Right cardiac atrium (tissue), 5 donors: Measurements from ENCODE around the gene UGGT2. TPM values are rescaled to one million over a fixed set of nuclear protein-coding genes. Genes with fewer than 3 reads are reported as not detected.

ENCODE experiments used
- ATAC-seq, 2 donors: fragments of 200-7000 bp; cut with Tn5 transposase; one replicate each; pipeline versions ENCODE4 v1.8.0 to v1.9.1; 2020; ENCODE audit warnings: moderate library complexity in 2 of 2, mild to moderate bottlenecking in 1 of 2
- DNase-seq, 3 donors: peaks; one replicate each; pipeline ENCODE4 v3.0.0-alpha.2; 2020
- H3K27ac ChIP-seq: one replicate; pipeline ENCODE4 v1.5.1; 2013; ENCODE audit warnings: mild to moderate bottlenecking, low read length, control low read depth, moderate library complexity
- H3K27me3 ChIP-seq: one replicate; pipeline ENCODE4 v1.6.1; 2013; ENCODE audit not compliant: control insufficient read depth, insufficient read depth
- H3K4me1 ChIP-seq: one replicate; pipeline ENCODE4 v1.6.1; 2013; ENCODE audit warnings: low read length; ENCODE audit not compliant: control insufficient read depth, insufficient read depth
- H3K4me3 ChIP-seq: one replicate; pipeline ENCODE4 v1.5.1; 2013; ENCODE audit warnings: low read length, control low read depth
- H3K9me3 ChIP-seq: one replicate; pipeline ENCODE4 v1.6.1; 2013; ENCODE audit warnings: low read length; ENCODE audit not compliant: control insufficient read depth
- WGBS: extraction: QIAGEN DNeasy Blood & Tissue Kit; methylation state at CpG from one replicate; pipeline ENCODE4 v1.1.7; 2013; 5-methylcytosine and 5-hydroxymethylcytosine counted together
- intact Hi-C, 4 donors: fragments of 100-400 bp; cut with DNase I; formaldehyde crosslinking; loops; one replicate each; pipeline versions ENCODE4 v1.11.0 to v1.14.0; 2022 to 2023
- polyA plus RNA-seq: library from polyadenylated mRNA; stranded (reverse); fragments of 200-250 nt; gene quantifications from one replicate; pipeline ENCODE4 v1.2.3, GENCODE V29; 2013
- total RNA-seq, 4 donors: library from RNA; stranded (reverse); fragmentation: NEBNext Ultra II Directional; extraction: Animal tissue kit (Norgen Biotek cat#: 25700); gene quantifications; one replicate each; pipeline ENCODE4 v1.2.1, GENCODE V29; 2021
- donor health status: healthy with polysubstance abuse.
- donor health status: DM: no; HTN: yes; CAD: no.
- donor health status: DM: no; HTN: no; CAD: no.
- donor health status: DM: no; HTN: yes; CAD: no; lungs with severe emphysema.
- donor health status: DM: yes; HTN: yes; CAD: no.

UGGT2 gene
- total and polyA plus RNA-seq, 5 donors: 7.6 to 33.4 (median 20.9) TPM

GRCh38 chr13:95834134-95834765 lies 219.0 kb downstream of the UGGT2 start:
- peak; percentile 51 to 69 (median 61) for DNase-seq
- intact Hi-C loops: loop anchor here (5.0 to 10.0 kb wide), 3 partner anchors 207 to 297 kb away; no protein-coding TSS in a partner anchor
- H3K4me3 ChIP-seq: no peak overlapping the region
- no peaks in the 10 kb centered on the region for H3K9me3 ChIP-seq
- H3K27me3 ChIP-seq: no peaks in the 10 kb centered on the region
- ATAC-seq: peak; percentile 59 to 75
- no peaks in the 10 kb centered on the region for H3K4me1 ChIP-seq
- 22% methylated on average over 3 of the region's 3 CpGs for WGBS
- no peak overlapping the region for H3K27ac ChIP-seq

- ATAC-seq (no peak), DNase-seq (no peak)
- WGBS: 12% methylated on average over 1 of the region's 1 CpG
- Histone ChIP-seq H3K4me1 (no peaks in the 10 kb centered on the region), H3K27me3 (no peaks in the 10 kb centered on the region), H3K9me3 (no peaks in the 10 kb centered on the region), H3K27ac (no peak overlapping the region), H3K4me3 (no peak overlapping the region)
- intact Hi-C loops: loop anchor here (5.0 to 10.0 kb wide), 3 partner anchors 206 to 296 kb away; no protein-coding TSS in a partner anchor
Measured at GRCh38 chr13:95833719-95834118, 219.5 kb downstream of the UGGT2 start.

- intact Hi-C loops: loop anchor here (5.0 to 10.0 kb wide), 3 partner anchors 206 to 296 kb away; no protein-coding TSS in a partner anchor
- H3K4me3 ChIP-seq: no peak overlapping the region
- WGBS: 85% methylated on average over 1 of the region's 1 CpG
- H3K27me3 ChIP-seq: no peaks in the 10 kb centered on the region
- H3K4me1 ChIP-seq: no peaks in the 10 kb centered on the region
- no peak for DNase-seq
- H3K9me3 ChIP-seq: no peaks in the 10 kb centered on the region
- H3K27ac ChIP-seq: no peak overlapping the region
- no peak for ATAC-seq
Measured at GRCh38 chr13:95833126-95833525, 220.1 kb downstream of the UGGT2 start.

- no peaks in the 10 kb centered on the region for H3K4me1 ChIP-seq
- intact Hi-C loops: no loop called here
- DNase-seq (no peak), ATAC-seq (no peak)
- H3K27me3 ChIP-seq: no peaks in the 10 kb centered on the region
- WGBS: 97% methylated on average over 5 of the region's 5 CpGs
- H3K9me3 ChIP-seq: no peaks in the 10 kb centered on the region
- no peak overlapping the region for H3K27ac ChIP-seq
- H3K4me3 ChIP-seq: no peak overlapping the region
Measured at GRCh38 chr13:95822303-95822702, 230.9 kb downstream of the UGGT2 start.

GRCh38 chr13:95814495-95814894 lies 238.7 kb downstream of the UGGT2 start:
- intact Hi-C loops: no loop called here
- Histone ChIP-seq H3K27me3 (no peaks in the 10 kb centered on the region), H3K4me3 (no peak overlapping the region), H3K4me1 (no peaks in the 10 kb centered on the region), H3K27ac (no peak overlapping the region), H3K9me3 (peaks cover 2% of the 10 kb centered on the region)
- 95% methylated on average over 1 of the region's 1 CpG for WGBS
- DNase-seq (no peak), ATAC-seq (no peak)

GRCh38 chr13:95813139-95813538 lies 240.1 kb downstream of the UGGT2 start:
- no peak for DNase-seq
- Histone ChIP-seq H3K4me3 (no peak overlapping the region), H3K27ac (no peak overlapping the region), H3K4me1 (no peaks in the 10 kb centered on the region), H3K9me3 (peaks cover 5% of the 10 kb centered on the region), H3K27me3 (no peaks in the 10 kb centered on the region)
- intact Hi-C loops: no loop called here
- ATAC-seq: no peak
- 94% methylated on average over 3 of the region's 3 CpGs for WGBS

GRCh38 chr13:95809429-95809828 lies 243.8 kb downstream of the UGGT2 start:
- Histone ChIP-seq H3K27me3 (no peaks in the 10 kb centered on the region), H3K9me3 (peaks cover 5% of the 10 kb centered on the region), H3K4me3 (no peak overlapping the region), H3K27ac (no peak overlapping the region), H3K4me1 (no peaks in the 10 kb centered on the region)
- intact Hi-C loops: no loop called here
- no peak for ATAC-seq
- WGBS: 85% methylated on average over 5 of the region's 5 CpGs
- DNase-seq: no peak

GRCh38 chr13:95805921-95806320 lies 247.3 kb downstream of the UGGT2 start:
- Histone ChIP-seq H3K4me3 (no peak overlapping the region), H3K27me3 (no peaks in the 10 kb centered on the region), H3K27ac (no peak overlapping the region), H3K4me1 (no peaks in the 10 kb centered on the region), H3K9me3 (peaks cover 2% of the 10 kb centered on the region)
- no peak for ATAC-seq
- DNase-seq: no peak
- intact Hi-C loops: no loop called here

GRCh38 chr13:95801825-95802224 lies 251.4 kb downstream of the UGGT2 start:
- Histone ChIP-seq H3K4me1 (no peaks in the 10 kb centered on the region), H3K27me3 (no peaks in the 10 kb centered on the region), H3K9me3 (no peaks in the 10 kb centered on the region), H3K4me3 (no peak overlapping the region), H3K27ac (no peak overlapping the region)
- intact Hi-C loops: no loop called here
- no peak for DNase-seq
- WGBS: 97% methylated on average over 4 of the region's 4 CpGs
- ATAC-seq: no peak

GRCh38 chr13:95800436-95800835 lies 252.8 kb downstream of the UGGT2 start:
- H3K27me3 ChIP-seq: no peaks in the 10 kb centered on the region
- no peak for ATAC-seq
- H3K4me3 ChIP-seq: no peak overlapping the region
- intact Hi-C loops: no loop called here
- H3K27ac ChIP-seq: no peak overlapping the region
- no peak for DNase-seq
- WGBS: 75% methylated on average over 1 of the region's 1 CpG
- H3K9me3 ChIP-seq: no peaks in the 10 kb centered on the region
- H3K4me1 ChIP-seq: no peaks in the 10 kb centered on the region

GRCh38 chr13:95797016-95797415 lies 256.2 kb downstream of the UGGT2 start:
- Histone ChIP-seq H3K27me3 (no peaks in the 10 kb centered on the region), H3K4me1 (no peaks in the 10 kb centered on the region), H3K9me3 (no peaks in the 10 kb centered on the region), H3K4me3 (no peak overlapping the region), H3K27ac (no peak overlapping the region)
- ATAC-seq (no peak), DNase-seq (no peak)
- WGBS: 91% methylated on average over 2 of the region's 2 CpGs
- intact Hi-C loops: no loop called here

GRCh38 chr13:95793781-95794180 lies 259.4 kb downstream of the UGGT2 start:
- H3K4me3 ChIP-seq: no peak overlapping the region
- H3K27ac ChIP-seq: no peak overlapping the region
- intact Hi-C loops: no loop called here
- H3K9me3 ChIP-seq: no peaks in the 10 kb centered on the region
- 88% methylated on average over 3 of the region's 3 CpGs for WGBS
- no peak for DNase-seq
- no peaks in the 10 kb centered on the region for H3K4me1 ChIP-seq
- ATAC-seq: no peak
- no peaks in the 10 kb centered on the region for H3K27me3 ChIP-seq
